Sciatic nerve (tissue), 2 donors: Measurements from ENCODE around the gene YTHDF1. TPM values are rescaled to one million over a fixed set of nuclear protein-coding genes. Genes with fewer than 3 reads are reported as not detected.
"Not testable (repeated sequence)": the region's sequence is repeated elsewhere in the genome, so short reads cannot be mapped to it uniquely, and the experiment has no call there.

Experiments
- ATAC-seq: fragments of 200-7000 bp; cut with Tn5 transposase; one replicate; pipeline ENCODE4 v1.9.1; 2020; ENCODE audit warnings: mild to moderate bottlenecking, moderate library complexity
- DNase-seq: peaks from one replicate; pipeline ENCODE4 v3.0.0-alpha.2; 2020; ENCODE audit warnings: low spot score
- intact Hi-C: fragments of 100-400 bp; cut with DNase I; formaldehyde crosslinking; loops from one replicate; pipeline ENCODE4 v1.14.2; 2022
- total RNA-seq: library from RNA; stranded (reverse); fragmentation: NEBNext Ultra II Directional; extraction: Animal tissue kit (Norgen Biotek cat#: 25700); gene quantifications from one replicate; pipeline ENCODE4 v1.2.1, GENCODE V29; 2021
- donor health status: DM: no; HTN: no; CAD: no.
- donor health status: DM: no; HTN: no; CAD: no.

The YTHDF1 gene
- total RNA-seq, 1 donor from 2014 or later = 32.1 TPM

DNA sequence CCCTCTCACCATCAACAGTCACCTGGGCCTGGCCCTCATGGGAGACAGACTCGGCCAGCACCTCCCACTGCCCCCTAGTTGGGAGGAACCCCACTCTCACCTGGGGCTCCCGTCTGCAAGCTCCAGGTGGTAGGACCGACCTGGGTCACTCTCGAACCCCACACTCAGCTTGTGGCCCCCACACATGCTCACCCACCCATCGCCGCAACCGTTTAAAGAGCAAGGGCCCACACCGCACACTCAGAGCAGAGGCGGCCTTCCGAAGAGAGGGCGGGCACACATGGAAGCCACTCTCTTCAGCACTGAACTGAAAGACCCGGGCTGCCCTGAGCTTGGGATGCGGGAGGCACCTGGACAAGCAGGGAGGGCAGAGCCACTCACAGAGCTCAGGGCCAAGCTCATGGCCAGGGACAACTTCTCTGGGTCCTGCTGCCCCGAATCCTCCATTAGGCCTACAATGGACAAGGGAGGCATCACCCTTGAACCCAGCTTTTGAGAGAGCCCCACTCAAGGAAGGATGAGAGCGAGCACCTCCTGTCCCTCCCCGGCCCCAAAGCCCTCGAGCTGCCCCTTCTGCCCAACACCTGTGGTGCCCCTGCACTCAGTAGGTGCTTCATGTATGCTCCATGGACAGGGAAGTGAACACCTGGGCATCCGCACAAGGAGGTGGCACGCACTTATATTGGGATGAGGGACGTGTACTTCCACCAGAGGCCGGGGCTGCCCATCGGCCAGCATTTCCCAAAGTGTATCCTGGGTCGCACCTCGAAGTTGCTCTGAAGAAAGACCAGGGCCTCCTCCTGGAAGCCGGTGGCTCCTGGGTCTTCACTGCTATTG, 50.4 kb downstream of the YTHDF1 start:
- no peak for ATAC-seq
- DNase-seq = no peak

GRCh38 chr20:63164484-63165355, 51.2 kb downstream of the YTHDF1 start:
- no peak for DNase-seq
- no peak for ATAC-seq
- intact Hi-C loops = no loop called here

More for the DNA sequence above, 50.4 kb downstream of the YTHDF1 start:
- intact Hi-C loops = no loop called here

- no peak for DNase-seq
- intact Hi-C loops = no loop called here
- ATAC-seq = no peak
These were observed 52.1 kb downstream of the YTHDF1 start for GRCh38 chr20:63163596-63164483.

GRCh38 chr20:63163171-63163570, 52.8 kb downstream of the YTHDF1 start:
- intact Hi-C loops = no loop called here

DNA sequence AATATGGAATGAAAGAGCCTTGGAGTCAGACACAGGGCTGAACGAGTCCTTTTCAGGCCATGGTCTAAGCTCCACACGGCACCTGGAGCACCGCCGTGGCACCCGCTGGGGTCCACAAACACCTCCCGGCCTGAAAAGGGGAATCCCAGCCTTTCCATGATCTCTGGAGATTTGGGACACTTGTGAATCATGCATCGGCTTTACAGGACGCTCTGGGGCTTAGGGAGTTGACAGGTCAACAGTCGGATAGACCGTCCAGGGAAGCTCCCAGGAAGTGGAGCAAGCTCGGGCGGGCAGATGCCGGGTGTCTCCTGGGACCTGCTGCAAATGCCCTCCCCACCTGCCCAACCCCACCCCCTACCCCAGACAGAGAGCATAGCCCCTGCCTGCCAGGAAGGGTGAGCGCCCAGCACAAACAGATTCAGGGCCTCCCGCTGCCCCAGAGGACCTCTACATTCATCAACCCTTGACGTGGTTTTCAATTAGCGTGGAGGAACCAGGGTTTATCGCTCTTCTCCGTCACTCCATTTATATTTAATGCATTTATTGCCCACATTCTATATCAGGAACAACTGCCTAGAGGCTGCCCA, 53.6 kb downstream of the YTHDF1 start:
- no peak for DNase-seq
- intact Hi-C loops = no loop called here
- ATAC-seq = no peak

More at GRCh38 chr20:63163171-63163570, 52.8 kb downstream of the YTHDF1 start:
- no peak for DNase-seq
- ATAC-seq = no peak

GRCh38 chr20:63161176-63161651, 54.7 kb downstream of the YTHDF1 start:
- no peak for ATAC-seq
- DNase-seq = no peak

DNA sequence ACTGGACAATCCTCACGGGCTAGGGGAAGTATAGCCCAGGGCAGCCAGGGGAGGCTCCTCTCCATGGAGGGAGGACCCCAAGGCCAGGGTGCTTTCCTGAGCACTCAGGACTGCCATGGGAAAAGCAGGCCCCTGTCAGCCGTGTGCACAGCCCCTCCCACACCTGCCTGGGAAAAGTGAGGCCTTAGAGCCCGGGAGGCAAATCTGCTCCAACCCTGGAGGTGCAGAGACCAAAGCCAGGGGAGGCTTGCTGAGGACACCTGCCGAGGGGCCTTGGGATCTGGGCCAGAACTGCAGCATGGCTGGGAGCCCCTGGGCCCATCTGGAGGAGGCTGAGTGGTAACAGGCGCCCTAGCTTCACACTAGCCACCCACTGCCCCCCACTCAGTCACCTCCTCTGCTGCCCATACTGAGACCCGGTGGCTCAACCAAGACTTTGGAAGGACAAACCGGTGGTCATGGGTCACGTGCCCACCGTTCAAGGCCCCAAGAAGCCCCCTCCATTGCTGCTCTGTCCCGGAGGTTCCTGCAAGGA, 55.2 kb downstream of the YTHDF1 start:
- DNase-seq = no peak
- intact Hi-C loops = no loop called here
- ATAC-seq = no peak

More at GRCh38 chr20:63161176-63161651, 54.7 kb downstream of the YTHDF1 start:
- intact Hi-C loops = no loop called here

- intact Hi-C loops = no loop called here
- ATAC-seq (no peak), DNase-seq (no peak)
These were observed 55.9 kb downstream of the YTHDF1 start for GRCh38 chr20:63159826-63160640.

DNA sequence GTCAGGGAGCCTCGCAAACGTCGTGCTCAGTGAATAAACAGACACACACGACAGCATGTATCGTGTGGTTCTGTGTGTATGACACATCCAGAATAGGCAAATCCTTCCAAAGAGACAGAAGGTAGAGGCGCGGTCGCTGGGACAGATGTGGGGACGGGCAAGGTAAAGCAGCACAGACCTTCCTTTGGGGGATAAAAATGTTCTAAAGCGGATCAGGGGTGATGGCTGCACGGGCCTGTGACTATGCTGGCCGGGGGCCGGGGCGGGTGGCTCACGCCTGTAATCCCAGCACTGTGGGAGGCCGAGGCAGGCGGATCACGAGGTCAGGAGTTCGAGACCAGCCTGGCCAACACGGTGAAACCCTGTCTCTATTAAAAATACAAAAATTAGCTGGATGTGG, 56.7 kb downstream of the YTHDF1 start:
- intact Hi-C loops, ATAC-seq, DNase-seq: not testable (repeated sequence)

DNA sequence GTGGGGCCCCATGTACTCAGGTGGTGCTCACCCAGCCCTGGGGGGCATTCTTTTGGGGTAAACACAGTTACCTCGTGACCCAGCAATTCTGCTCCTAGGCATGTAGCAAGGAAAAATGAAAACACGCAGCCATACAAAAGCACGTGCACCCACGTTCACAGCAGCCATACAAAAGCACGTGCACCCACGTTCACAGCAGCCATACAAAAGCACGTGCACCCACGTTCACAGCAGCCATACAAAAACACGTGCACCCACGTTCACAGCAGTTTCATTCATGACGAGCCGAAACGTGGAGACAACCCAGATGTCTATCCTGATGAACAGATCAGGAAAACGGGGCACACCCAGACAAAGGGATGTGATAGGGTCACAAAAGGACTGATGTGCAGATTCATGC, 57.1 kb downstream of the YTHDF1 start:
- intact Hi-C loops = no loop called here
- no peak for DNase-seq
- no peak for ATAC-seq

DNA sequence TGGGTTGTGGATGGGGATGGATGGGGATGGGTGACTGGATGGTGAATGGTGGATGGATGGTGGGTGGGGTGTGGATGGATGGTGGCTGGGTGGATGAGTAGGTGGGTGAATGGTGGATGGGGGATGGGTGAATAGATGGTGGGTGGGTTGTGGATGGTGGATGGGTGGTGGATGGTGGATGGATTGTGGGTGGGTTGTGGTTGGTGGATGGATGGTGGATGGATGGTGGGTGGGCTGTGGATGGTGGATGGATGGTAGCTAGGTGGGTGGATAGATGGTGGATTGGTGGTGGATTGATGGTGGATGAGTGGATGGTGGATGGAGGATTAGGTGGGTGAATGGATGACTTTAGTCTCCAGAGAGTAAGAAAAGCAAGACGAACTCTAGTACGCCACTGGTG, 57.6 kb downstream of the YTHDF1 start:
- ATAC-seq (no peak), DNase-seq (no peak)
- intact Hi-C loops = no loop called here

GRCh38 chr20:63157431-63157830, 58.5 kb downstream of the YTHDF1 start:
- intact Hi-C loops, DNase-seq, ATAC-seq: not testable (repeated sequence)

GRCh38 chr20:63156221-63156671, 59.7 kb downstream of the YTHDF1 start:
- no peak for DNase-seq
- no peak for ATAC-seq
- intact Hi-C loops = no loop called here

DNA sequence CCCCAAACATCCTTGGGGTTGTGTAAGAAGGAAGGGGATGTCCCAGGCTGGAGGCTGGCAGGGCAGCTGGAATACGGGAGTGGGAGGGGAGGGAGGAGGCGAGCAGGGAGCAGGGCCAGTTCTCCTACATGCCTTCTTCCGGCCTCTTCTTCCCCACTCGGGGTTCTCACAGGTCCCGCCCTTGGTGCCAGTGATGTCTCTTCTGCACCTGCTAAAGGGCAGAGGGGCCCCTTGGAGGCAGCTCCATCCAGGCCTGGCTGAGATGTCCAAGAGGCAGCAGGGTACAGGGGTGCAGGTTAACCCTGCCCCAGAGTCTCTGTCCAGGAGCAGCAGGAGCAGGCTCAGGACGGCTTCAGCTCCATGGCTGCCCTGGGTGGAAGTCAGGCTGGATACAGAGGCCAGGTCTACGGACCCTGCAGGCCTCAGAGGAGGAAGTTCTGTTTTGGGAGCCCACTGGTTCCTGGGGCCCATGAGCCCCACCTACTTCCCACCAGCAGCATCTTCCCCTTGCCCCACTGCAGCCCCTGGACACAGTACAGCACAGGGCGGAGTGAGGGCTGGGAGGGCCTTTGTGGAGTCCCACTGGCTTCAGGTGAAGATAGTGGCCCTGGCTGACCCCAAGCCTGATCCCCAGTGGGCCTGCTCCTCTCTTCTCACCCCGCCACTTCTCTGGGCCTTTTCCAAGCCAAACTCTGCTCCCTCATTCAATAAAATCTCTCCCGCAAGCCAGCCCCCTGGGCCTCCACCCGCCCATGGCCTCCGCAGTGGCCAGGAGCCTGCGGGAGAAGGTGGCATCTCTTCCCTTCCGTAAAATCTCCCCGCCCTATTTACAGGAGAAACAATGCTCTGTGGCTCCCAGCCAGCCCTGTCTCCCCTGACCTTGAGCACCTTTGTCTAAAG, 60.4 kb downstream of the YTHDF1 start:
- ATAC-seq = no peak
- no peak for DNase-seq

DNA sequence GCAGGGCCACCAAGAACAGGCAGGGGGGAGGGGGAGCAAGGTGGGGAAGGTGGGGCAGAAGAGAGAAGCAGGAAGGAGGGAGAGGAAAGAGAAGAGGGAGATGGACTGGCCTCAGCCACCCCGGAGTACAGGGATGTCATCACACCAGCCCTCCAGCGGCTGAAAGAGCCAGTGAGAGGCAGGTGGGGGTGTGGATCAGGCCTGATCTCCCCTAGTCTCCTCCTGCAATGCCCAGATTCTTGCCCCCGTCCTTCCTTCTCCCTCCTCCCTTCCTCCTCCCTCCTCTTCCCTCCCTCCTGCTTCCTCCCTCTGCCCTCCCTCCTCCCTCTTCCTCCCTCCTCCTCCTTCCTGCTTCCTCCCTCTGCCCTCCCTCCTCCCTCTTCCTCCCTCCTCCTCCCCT, 61.5 kb downstream of the YTHDF1 start:
- no peak for ATAC-seq
- intact Hi-C loops = no loop called here
- DNase-seq = no peak

More for the DNA sequence above, 60.4 kb downstream of the YTHDF1 start:
- intact Hi-C loops = no loop called here
